Measurements from ENCODE around the gene HAUS7. TPM values are rescaled to one million over a fixed set of nuclear protein-coding genes. Genes with fewer than 3 reads are reported as not detected.

Gene HAUS7
- total RNA-seq, 2 experiments from 2014 or later, result 24.4 to 25.6 TPM

DNA sequence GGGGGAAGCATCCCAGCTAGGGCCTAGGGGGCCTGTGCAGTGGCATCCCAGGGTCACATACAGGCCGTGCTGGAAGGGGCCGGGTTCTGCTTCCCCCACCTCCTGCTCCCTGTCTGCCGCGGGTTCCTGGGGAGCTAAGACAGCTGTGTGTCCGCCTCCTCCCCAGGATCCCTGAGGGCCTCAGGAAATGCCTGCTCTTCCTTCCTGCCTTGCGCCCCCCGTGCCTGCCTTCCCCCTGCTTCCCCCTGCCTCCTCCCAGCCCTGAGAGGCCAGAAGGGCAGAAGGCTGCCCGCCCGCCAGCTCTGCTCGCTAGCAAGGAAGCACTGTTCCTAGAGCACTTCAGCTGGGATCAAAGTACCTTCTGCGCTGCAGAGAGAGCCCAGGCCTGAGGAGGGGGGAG lies 21.5 kb upstream of the HAUS7 start:
- no peak overlapping the region for H3K27ac Mint-ChIP-seq
- no peaks in the 10 kb centered on the region for H3K27me3 Mint-ChIP-seq
- no peak overlapping the region for H3K4me3 Mint-ChIP-seq
- no peak for DNase-seq
- Histone ChIP-seq H3K4me3 (ENCODE audit: low read length) (no peak overlapping the region), H3K27ac (ENCODE audit: low read depth in 1 of 2, low read length in 2 of 2) (no peak overlapping the region), H3K27me3 (ENCODE audit: control insufficient read depth in 1 of 2, insufficient read depth in 2 of 2, low read length in 2 of 2) (peaks cover 2 to 5% of the 10 kb centered on the region in 2 experiments), H3K4me1 (ENCODE audit: insufficient read depth, low read length) (no peaks in the 10 kb centered on the region), H3K9me3 (ENCODE audit: control insufficient read depth in 1 of 2, insufficient read depth in 1 of 2, low read length in 2 of 2) (peaks cover 0 to 4% of the 10 kb centered on the region in 2 experiments), H3K36me3 (ENCODE audit: insufficient read depth, low read length) (no peaks in the 10 kb centered on the region)
- no peaks in the 10 kb centered on the region for H3K9me3 Mint-ChIP-seq
- CTCF ChIA-PET, result no interaction called here
- ATAC-seq (ENCODE audit: poor library complexity), result no peak
- no peaks in the 10 kb centered on the region for H3K4me1 Mint-ChIP-seq (ENCODE audit: low read depth)
- H3K36me3 Mint-ChIP-seq (ENCODE audit: low read depth), result no peaks in the 10 kb centered on the region
- TF ChIP-seq, protein P1, sequence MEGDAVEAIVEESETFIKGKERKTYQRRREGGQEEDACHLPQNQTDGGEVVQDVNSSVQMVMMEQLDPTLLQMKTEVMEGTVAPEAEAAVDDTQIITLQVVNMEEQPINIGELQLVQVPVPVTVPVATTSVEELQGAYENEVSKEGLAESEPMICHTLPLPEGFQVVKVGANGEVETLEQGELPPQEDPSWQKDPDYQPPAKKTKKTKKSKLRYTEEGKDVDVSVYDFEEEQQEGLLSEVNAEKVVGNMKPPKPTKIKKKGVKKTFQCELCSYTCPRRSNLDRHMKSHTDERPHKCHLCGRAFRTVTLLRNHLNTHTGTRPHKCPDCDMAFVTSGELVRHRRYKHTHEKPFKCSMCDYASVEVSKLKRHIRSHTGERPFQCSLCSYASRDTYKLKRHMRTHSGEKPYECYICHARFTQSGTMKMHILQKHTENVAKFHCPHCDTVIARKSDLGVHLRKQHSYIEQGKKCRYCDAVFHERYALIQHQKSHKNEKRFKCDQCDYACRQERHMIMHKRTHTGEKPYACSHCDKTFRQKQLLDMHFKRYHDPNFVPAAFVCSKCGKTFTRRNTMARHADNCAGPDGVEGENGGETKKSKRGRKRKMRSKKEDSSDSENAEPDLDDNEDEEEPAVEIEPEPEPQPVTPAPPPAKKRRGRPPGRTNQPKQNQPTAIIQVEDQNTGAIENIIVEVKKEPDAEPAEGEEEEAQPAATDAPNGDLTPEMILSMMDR (IDR thresholded peaks at IDR 0.05), result no peak
- intact Hi-C loops (cut with DNase I, micrococcal nuclease), result no loop called here
- POLR2A ChIA-PET, result no interaction called here

- TF ChIP-seq, protein P1 (IDR thresholded peaks at IDR 0.05), result no peak
- Mint-ChIP-seq H3K4me1 (ENCODE audit: low read depth) (no peaks in the 10 kb centered on the region), H3K27ac (no peak overlapping the region), H3K27me3 (no peaks in the 10 kb centered on the region), H3K4me3 (no peak overlapping the region), H3K36me3 (ENCODE audit: low read depth) (no peaks in the 10 kb centered on the region), H3K9me3 (no peaks in the 10 kb centered on the region)
- H3K27ac ChIP-seq (ENCODE audit: low read depth in 1 of 2, low read length in 2 of 2), result no peak overlapping the region
- H3K4me1 ChIP-seq (ENCODE audit: insufficient read depth, low read length), result no peaks in the 10 kb centered on the region
- no peak for DNase-seq
- POLR2A ChIA-PET, result no interaction called here
- no peaks in the 10 kb centered on the region for H3K36me3 ChIP-seq (ENCODE audit: insufficient read depth, low read length)
- H3K9me3 ChIP-seq (ENCODE audit: control insufficient read depth in 1 of 2, insufficient read depth in 1 of 2, low read length in 2 of 2), result peaks cover 0 to 3% of the 10 kb centered on the region in 2 experiments
- ATAC-seq (ENCODE audit: poor library complexity), result no peak
- H3K27me3 ChIP-seq (ENCODE audit: control insufficient read depth in 1 of 2, insufficient read depth in 2 of 2, low read length in 2 of 2), result peaks cover 2 to 5% of the 10 kb centered on the region in 2 experiments
- CTCF ChIA-PET, result no interaction called here
- H3K4me3 ChIP-seq (ENCODE audit: low read length), result no peak overlapping the region
- intact Hi-C loops (cut with DNase I, micrococcal nuclease), result no loop called here
Measured at GRCh38 chrX:153491351-153491914, 21.1 kb upstream of the HAUS7 start.

GRCh38 chrX:153490217-153490930 lies 20.0 kb upstream of the HAUS7 start:
- no peaks in the 10 kb centered on the region for H3K4me1 ChIP-seq (ENCODE audit: insufficient read depth, low read length)
- ChIA-PET POLR2A (no interaction called here), CTCF (interaction anchor here (1.5 kb wide), 1 partner anchor 20 kb away, joined by 4 read pairs; the partner anchor contains the start of gene HAUS7)
- peaks cover 2% of the 10 kb centered on the region in 2 experiments for H3K27me3 ChIP-seq (ENCODE audit: control insufficient read depth in 1 of 2, insufficient read depth in 2 of 2, low read length in 2 of 2)
- Mint-ChIP-seq H3K27ac (no peak overlapping the region), H3K9me3 (no peaks in the 10 kb centered on the region), H3K36me3 (ENCODE audit: low read depth) (no peaks in the 10 kb centered on the region), H3K4me1 (ENCODE audit: low read depth) (no peaks in the 10 kb centered on the region), H3K4me3 (no peak overlapping the region), H3K27me3 (no peaks in the 10 kb centered on the region)
- ATAC-seq (ENCODE audit: poor library complexity) (no peak), DNase-seq (no peak)
- intact Hi-C loops (cut with DNase I, micrococcal nuclease), result no loop called here
- H3K9me3 ChIP-seq (ENCODE audit: control insufficient read depth in 1 of 2, insufficient read depth in 1 of 2, low read length in 2 of 2), result no peaks in the 10 kb centered on the region
- no peak overlapping the region for H3K4me3 ChIP-seq (ENCODE audit: low read length)
- TF ChIP-seq, protein P1 (IDR thresholded peaks at IDR 0.05), result no peak
- no peak overlapping the region for H3K27ac ChIP-seq (ENCODE audit: low read depth in 1 of 2, low read length in 2 of 2)
- H3K36me3 ChIP-seq (ENCODE audit: insufficient read depth, low read length), result no peaks in the 10 kb centered on the region
